NCI-H510A (cell line): Measurements from ENCODE around the gene ESAM.
A peak's percentile ranks its signal among the peaks of the same experiment; 100 is the strongest.
"Not testable (repeated sequence)": the region's sequence is repeated elsewhere in the genome, so short reads cannot be mapped to it uniquely, and the experiment has no call there.

Experiments used
- DNase-seq: peaks from one replicate; lab custom pipeline; 2025; lab: John Stamatoyannopoulos, UW

ESAM gene

DNA sequence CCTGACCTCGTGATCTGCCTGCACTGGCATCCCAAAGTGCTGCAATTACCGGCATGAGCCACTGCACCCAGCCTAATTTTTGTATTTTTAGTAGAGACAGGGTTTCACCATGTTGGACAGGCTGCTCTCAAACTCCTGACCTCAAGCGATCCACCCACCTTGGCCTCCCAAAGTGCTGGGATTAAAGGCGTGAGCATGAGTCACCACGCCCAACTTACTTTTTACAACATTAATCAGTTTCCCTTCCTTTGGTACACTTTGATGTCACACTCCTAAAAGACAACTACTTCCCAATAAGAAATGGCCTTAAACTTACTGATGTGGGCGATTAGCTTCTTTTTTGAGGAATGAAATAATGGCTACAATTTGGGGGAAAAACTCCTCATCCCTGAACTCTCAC, 8.9 kb upstream of the ESAM start:
- not testable (repeated sequence) for DNase-seq

DNA sequence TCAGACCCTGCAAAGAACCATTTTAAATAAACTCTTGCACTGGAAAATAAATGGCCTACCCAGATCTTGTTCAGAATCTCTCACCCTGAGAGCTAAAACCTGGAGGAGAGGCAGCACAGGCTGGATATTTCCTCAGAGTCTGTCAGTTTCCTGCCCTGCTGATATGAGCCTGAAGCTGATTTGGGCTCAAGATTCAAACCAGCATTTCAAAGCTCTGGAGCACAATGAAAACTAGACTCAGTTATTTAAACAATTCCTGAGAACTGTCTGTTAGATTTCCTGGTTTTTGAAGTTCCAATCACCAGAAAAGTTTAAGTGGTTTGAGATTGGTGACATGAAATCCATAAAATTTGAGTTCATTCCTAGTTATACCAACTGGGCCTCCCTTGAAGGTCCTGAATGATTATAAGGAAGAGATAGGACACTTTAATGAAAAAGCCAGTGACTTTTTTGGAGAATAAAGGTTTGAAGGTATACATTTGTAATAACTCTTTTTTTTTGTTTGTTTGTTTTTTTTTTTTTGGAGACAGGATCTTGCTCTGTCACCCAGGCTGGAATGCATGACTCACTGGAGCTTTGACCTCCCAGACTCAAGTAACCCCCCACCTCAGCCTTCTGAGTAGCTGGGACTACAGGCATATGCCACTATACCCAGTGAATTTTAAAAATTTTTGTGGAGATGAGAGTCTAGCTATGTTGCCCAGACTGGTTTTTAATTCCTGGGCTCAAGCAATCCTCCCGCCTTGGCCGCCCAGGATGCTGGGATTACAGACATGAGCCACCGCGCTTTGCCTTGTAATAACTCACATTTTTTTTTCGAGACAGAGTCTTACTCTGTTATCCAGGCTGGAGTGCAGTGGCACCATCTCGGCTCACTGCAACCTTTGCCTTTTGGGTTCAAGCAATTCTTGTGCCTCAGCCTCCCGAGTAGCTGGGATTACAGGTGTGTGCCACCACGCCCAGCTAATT, 8.0 kb upstream of the ESAM start:
- no peak for DNase-seq

- DNase-seq = no peak
Observed at GRCh38 chr11:124768914-124769313, 6.8 kb upstream of the ESAM start.

GRCh38 chr11:124766156-124766555, 4.1 kb upstream of the ESAM start:
- no peak for DNase-seq

DNA sequence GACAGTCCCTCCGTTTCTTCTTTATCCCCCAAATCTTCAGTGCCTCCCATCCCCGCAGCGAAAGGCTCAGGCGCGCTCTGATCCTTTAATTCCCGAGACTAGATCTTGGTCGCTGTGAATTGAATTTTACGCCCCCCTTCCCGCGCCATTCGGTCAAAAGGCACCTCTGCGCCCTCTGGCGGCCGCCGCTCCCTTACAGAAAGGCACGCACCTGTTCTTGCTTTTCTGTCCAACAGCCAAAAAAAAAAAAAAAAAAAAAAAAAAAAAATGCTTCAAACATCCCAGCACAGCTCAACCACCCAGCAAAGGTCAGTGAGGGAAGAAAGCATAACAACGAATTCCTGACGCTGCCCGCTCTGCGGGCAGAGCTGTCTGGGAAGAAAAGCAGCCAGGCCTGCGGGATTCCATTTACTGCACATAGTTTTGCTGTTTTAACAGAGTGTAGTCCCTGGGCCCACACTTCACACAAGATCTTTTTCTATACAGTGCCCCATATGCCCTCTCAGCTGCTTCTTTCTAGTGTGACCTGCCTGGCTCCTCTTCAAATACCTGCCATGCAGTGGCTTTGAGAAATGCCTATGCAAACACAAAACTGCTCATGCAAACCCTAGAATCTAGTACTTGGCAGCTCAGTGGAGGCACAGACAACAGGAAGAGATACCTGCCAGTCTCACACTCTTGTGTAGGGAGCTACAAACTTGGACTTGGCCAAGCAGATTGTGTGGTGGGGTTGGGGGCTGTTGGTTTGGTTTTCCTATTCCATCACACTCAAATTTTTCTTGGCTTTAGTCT, 1.3 kb upstream of the ESAM start:
- peak; percentile 41 for DNase-seq

DNA sequence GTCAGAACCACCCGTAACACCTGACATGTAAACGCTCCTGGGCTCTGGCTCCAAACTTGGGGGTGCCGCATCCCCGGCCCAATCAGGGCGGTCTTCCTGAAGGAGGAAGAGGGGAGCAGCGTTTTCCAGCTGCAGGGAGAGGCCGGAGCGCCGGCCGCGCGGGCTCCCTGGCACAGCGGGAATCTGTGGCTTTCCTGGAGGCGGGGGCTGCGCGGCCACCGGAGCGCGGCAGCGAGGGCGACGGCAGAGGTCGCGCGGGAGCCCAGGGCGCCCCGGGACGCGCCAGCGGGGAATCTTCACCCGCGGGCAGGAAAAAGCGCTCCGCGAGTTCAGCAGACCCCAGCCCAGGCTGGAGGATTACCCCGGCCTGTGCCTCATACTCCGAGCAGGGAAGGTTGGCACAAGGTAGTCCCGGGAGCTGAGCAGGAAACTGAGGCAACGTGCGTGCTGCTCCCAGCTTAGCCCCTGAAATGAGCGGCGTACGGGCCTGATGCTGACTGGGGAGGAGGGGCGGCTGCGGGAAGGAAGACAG, 600 bp upstream of the ESAM start:
- no peak for DNase-seq

DNA sequence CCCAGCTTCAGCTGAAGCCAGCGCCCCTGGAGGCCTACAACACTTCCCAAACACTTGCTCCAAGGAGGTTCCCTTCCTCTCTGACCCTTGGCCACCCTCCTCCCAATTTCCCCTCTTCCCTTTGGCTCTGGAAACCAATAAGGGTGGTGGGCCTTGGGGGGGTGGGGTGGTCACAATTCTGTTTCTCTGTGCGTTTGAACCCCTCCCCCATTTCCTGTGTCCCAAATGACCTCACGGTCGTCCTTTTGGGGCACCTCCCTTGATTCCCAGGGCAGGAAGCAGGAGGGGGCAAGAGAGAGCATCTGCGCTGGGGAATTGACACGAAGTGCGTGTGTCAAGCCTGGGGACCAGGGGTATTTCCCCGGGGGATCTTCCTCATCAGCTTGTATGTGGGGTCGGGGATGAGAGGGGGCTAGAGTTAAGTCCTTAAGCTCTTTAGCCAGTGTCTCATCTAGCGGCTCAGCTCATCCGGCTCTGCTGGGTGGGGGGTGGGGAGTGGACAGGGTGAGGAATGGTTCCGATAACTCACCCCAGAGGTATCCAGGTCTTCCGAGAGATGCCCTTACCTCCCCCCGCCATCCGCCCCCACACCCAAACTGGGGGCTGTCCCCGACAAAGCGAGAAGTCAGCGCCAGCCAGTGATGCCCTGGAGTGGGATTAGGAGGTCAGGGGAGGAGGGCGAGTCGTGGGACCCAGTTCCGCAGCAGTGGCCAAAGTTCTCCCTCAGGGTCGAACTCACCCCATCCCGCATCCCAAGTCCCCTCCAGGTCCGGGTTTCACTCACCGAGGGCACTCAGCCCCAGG, 587 bp downstream of the ESAM start:
- DNase-seq = no peak

GRCh38 chr11:124760806-124761205, 1.3 kb downstream of the ESAM start:
- DNase-seq = no peak

GRCh38 chr11:124760205-124760652, 1.9 kb downstream of the ESAM start:
- no peak for DNase-seq

DNA sequence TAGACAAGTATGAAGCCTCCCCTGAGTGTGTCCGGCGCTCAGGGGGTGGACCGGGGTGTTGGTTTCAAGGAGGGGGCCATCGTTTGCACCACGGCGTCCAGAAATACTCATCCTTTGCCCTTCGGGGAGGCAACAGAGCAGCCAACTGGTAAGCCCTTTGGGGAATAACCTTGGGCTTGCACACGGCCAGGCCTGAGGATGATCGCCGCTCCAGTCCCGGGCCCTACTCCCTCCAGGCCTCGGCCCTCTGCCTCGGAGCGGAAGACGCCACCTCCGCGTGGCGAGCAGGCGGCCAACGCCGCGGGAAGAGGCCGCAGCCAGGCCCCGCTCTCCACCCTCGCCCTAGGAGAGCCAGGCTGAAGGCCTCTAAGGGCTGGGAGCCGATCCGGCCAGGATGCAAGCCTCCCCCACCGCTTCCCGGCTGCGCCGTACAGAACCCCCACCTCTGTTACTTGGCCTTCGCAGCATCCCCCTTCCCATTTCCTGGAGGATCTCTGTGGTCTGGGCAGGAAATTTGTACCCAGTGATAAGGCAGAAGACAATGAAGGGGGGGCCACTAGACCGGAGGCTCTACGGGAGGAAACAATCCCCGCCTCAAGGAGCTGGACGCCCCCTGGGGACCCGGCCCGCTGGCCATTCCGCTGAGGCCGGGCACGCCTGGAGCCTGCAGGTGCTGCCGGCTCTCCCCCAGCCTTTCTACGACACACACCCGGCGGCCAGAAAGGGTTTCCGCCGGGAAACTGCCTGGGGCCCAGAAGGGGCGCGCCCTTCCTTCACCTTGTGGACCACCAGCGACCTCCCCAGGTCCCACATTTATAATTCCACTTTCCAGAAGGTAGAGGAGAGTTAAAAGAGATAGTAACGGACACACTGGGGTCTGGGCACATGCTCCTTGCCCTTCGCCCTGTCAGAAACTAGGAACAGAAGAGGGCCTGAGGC, 2.6 kb downstream of the ESAM start:
- DNase-seq = no peak

DNA sequence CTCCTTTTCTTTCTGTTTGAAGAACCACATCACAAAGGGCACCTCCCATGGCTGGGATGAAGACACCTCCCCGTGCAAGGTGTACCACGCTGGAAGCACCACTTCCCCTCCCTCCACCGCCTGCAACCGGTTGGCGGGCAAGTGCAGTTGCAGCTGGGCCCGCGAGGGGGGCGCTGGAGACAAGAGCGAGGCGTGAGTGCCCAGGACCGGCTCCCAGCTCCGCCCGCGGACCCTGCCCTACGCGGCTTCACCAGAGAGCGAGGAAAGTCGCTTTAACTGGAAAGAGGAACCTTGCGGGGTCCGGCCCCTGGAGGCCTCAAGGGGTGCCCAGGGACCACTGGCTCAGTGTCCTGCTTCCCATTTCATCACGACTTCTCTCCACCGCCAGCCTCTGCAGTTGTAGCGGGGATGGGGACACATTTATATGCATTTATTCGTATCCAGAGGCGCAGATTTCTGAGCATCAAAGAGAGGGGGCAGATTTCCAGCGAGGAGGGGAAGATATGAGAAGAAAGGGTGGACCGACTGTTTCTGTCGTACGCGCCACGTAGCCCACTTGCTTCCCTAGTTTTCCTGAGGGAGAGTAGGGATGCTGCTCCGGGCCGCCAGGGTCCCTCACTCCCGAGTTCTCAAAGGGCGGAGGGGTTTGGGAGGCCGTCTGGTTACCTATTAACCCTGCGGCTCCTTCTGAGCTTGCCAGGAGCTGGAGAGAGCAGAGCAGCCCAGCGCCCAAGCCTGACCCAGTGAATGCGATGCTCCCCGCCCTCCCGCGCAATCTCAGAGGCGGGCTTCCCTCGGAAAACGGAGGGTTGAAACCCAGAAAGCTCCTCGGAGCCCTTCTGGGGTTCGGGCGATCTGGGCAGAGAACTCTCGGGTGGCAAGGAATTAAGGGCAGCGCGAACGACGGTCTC, 3.5 kb downstream of the ESAM start:
- peak; percentile 84 for DNase-seq

- no peak for DNase-seq
Observed at GRCh38 chr11:124757320-124757719, 4.8 kb downstream of the ESAM start.

DNA sequence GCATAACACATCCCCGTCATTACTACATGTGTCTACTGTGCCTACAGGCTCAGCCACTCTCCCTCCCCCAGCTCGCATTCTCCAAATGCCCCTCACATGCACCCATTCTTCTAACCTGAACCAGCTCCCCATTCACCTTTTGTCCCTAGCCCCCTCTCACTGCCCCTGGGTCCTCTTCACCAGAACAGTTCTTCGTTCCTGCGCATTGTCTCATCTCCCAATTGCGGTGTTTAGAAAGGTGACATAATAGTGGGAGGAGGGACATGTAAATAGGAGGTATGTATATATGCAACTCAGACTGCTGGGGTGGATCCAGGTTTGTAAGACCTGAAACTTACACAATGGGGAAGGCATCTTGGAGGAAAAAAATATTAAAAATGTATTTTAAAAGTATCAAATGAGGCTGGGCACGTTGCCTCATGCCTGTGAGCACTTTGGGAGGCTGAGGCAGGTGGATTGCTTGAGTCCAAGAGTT, 5.3 kb downstream of the ESAM start:
- no peak for DNase-seq

DNA sequence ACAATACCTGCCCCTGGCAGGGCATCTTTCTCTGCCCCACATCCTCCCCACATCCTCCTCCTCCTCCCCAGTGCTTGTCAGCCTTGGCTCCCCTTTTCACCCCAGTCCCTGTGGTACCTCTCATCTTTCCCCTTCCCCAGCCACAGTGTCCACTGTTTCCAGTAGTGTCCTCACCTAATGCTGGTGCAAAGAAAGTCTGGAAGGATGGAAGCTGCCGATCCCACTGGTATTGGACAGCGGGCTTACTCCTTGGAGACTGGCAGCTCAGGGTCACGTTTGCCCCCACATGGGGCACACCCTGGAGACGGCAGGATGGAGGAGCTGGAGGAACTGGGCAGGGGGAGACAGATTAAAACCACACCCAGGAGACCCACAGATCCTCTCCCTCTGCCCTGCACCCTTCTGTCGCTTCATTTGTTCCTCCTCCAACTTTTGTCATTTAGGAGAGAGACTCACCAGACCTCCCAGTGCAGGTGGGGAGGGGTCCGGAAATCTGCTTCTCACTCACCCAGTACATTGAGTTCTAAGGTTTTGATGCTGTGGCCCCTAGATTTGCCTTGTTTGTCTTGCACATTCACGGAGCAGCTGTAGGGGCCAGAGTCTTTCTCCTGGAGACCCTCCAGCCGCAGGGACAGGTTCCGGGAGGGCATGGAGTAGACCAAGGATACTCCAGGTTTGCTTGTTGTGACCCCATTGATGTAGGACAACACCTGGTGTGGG, 5.9 kb downstream of the ESAM start:
- DNase-seq = no peak

GRCh38 chr11:124754710-124755109, 7.4 kb downstream of the ESAM start:
- DNase-seq = no peak

DNA sequence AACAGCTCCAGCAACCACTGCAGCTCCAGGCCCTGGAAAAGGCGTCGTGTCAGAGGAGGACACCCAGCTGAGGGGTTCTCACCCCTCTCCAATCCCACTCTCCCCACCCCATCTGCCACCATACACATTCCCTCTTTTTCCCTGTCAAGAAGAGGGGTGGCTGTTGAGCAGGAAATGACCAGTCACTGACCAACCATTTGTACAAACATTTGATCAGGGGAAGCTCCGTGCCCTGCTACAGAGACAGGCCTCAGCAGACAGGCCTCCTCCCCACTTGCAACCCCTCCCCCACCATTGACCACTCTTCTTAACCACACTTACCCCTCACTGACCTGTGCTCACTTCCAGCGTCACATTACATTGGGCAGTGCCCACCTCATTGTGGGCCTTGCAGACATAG, 7.8 kb downstream of the ESAM start:
- DNase-seq = no peak

DNA sequence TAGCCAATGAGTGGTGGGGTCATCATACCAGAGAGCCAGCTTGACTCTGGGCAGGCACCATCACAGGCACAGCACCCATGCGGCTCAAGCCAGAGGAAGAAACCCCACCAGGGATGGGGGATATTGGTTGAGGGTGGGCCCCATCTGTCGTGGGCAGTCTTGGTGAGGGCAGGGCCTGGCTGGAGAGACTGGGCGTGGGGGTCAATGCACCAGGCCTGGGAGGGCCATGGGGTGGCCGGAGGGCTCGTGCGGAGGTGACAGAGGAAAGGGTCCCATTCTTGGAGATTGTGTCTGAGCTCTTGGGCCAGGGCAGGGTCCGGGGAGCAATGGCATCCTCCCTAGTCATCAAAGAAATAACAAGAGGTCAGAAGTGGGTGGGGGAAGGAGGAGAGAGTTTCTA, 8.5 kb downstream of the ESAM start:
- no peak for DNase-seq

DNA sequence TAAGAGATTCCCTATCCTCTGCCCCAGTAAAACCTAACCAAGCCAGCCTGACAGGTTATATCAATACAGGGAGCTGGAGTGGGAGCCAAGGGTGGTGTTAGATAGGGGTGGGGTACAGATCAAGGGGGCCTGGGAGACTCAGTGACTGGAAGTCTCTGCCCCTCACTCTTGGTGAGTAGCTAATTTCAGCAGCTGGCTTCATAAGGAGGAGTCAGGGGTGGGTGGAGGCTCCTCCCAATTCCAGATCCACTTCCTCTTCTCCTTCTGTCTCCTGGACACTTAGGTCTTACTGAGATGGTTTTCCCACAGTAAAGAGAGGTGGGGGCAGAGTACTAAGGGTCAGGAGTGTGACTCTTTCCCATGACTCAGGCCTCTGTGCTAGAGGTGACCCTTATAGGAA, 8.9 kb downstream of the ESAM start:
- DNase-seq = no peak
